Measurements from ENCODE around the gene ARL15.

ARL15 gene

GRCh38 chr5:54197018-54197417 lies 113.4 kb downstream of the ARL15 start:
- TF ChIP-seq RAD21 (IDR thresholded peaks at IDR 0.05; ENCODE audit: low read depth) (no peak), NFIC (IDR thresholded peaks at IDR 0.05) (no peak), FOXM1 (IDR thresholded peaks at IDR 0.05; ENCODE audit: borderline replicate concordance, low read depth) (no peak), TEAD4 (IDR thresholded peaks at IDR 0.05) (no peak), YY1 (IDR thresholded peaks at IDR 0.05; ENCODE audit: low read depth) (no peak), TAF1 (IDR thresholded peaks at IDR 0.05; ENCODE audit: low read depth) (no peak), ZBTB7A (IDR thresholded peaks at IDR 0.05; ENCODE audit: low read depth) (no peak), TCF12 (IDR thresholded peaks at IDR 0.05; ENCODE audit: low read depth) (no peak), REST (IDR thresholded peaks at IDR 0.05; ENCODE audit: low read depth) (no peak), USF1 (IDR thresholded peaks at IDR 0.05) (no peak), CEBPB (IDR thresholded peaks at IDR 0.05) (no peak), CREB1 (IDR thresholded peaks at IDR 0.05; ENCODE audit: low read depth) (no peak), MAX (IDR thresholded peaks at IDR 0.05) (no peak), EP300 (IDR thresholded peaks at IDR 0.05; ENCODE audit: borderline replicate concordance) (no peak), EGR1 (IDR thresholded peaks at IDR 0.05) (no peak)

- no peak for TF ChIP-seq USF1 (IDR thresholded peaks at IDR 0.05)
- TF ChIP-seq TEAD4 (IDR thresholded peaks at IDR 0.05): no peak
- TF ChIP-seq YY1 (IDR thresholded peaks at IDR 0.05; ENCODE audit: low read depth): no peak
- no peak for TF ChIP-seq TCF12 (IDR thresholded peaks at IDR 0.05; ENCODE audit: low read depth)
- TF ChIP-seq REST (IDR thresholded peaks at IDR 0.05; ENCODE audit: low read depth): no peak
- no peak for TF ChIP-seq NFIC (IDR thresholded peaks at IDR 0.05)
- TF ChIP-seq ZBTB7A (IDR thresholded peaks at IDR 0.05; ENCODE audit: low read depth): no peak
- no peak for TF ChIP-seq FOXM1 (IDR thresholded peaks at IDR 0.05; ENCODE audit: borderline replicate concordance, low read depth)
- TF ChIP-seq RAD21 (IDR thresholded peaks at IDR 0.05; ENCODE audit: low read depth): no peak
- no peak for TF ChIP-seq EGR1 (IDR thresholded peaks at IDR 0.05)
- no peak for TF ChIP-seq CREB1 (IDR thresholded peaks at IDR 0.05; ENCODE audit: low read depth)
- no peak for TF ChIP-seq TAF1 (IDR thresholded peaks at IDR 0.05; ENCODE audit: low read depth)
Observed at GRCh38 chr5:54195701-54196100, 114.7 kb downstream of the ARL15 start.

- TF ChIP-seq CEBPB (IDR thresholded peaks at IDR 0.05): no peak
- no peak for TF ChIP-seq ZBTB7A (IDR thresholded peaks at IDR 0.05; ENCODE audit: low read depth)
- no peak for TF ChIP-seq TEAD4 (IDR thresholded peaks at IDR 0.05)
- no peak for TF ChIP-seq CREB1 (IDR thresholded peaks at IDR 0.05; ENCODE audit: low read depth)
- TF ChIP-seq RAD21 (IDR thresholded peaks at IDR 0.05; ENCODE audit: low read depth): no peak
- TF ChIP-seq FOXM1 (IDR thresholded peaks at IDR 0.05; ENCODE audit: borderline replicate concordance, low read depth): no peak
- TF ChIP-seq MAX (IDR thresholded peaks at IDR 0.05): no peak
- TF ChIP-seq EGR1 (IDR thresholded peaks at IDR 0.05): no peak
- TF ChIP-seq TCF12 (IDR thresholded peaks at IDR 0.05; ENCODE audit: low read depth): no peak
- TF ChIP-seq NFIC (IDR thresholded peaks at IDR 0.05): no peak
- no peak for TF ChIP-seq TAF1 (IDR thresholded peaks at IDR 0.05; ENCODE audit: low read depth)
- no peak for TF ChIP-seq EP300 (IDR thresholded peaks at IDR 0.05; ENCODE audit: borderline replicate concordance)
- TF ChIP-seq USF1 (IDR thresholded peaks at IDR 0.05): no peak
- no peak for TF ChIP-seq REST (IDR thresholded peaks at IDR 0.05; ENCODE audit: low read depth)
- no peak for TF ChIP-seq YY1 (IDR thresholded peaks at IDR 0.05; ENCODE audit: low read depth)
Observed at GRCh38 chr5:54194318-54194717, 116.1 kb downstream of the ARL15 start.

GRCh38 chr5:54187694-54188093 lies 122.7 kb downstream of the ARL15 start:
- TF ChIP-seq MAX (IDR thresholded peaks at IDR 0.05) (no peak), YY1 (IDR thresholded peaks at IDR 0.05; ENCODE audit: low read depth) (no peak), CEBPB (IDR thresholded peaks at IDR 0.05) (no peak), ZBTB7A (IDR thresholded peaks at IDR 0.05; ENCODE audit: low read depth) (no peak), NFIC (IDR thresholded peaks at IDR 0.05) (no peak), REST (IDR thresholded peaks at IDR 0.05; ENCODE audit: low read depth) (no peak), FOXM1 (IDR thresholded peaks at IDR 0.05; ENCODE audit: borderline replicate concordance, low read depth) (no peak), TEAD4 (IDR thresholded peaks at IDR 0.05) (no peak), EGR1 (IDR thresholded peaks at IDR 0.05) (no peak), RAD21 (IDR thresholded peaks at IDR 0.05; ENCODE audit: low read depth) (no peak), TAF1 (IDR thresholded peaks at IDR 0.05; ENCODE audit: low read depth) (no peak), USF1 (IDR thresholded peaks at IDR 0.05) (no peak), CREB1 (IDR thresholded peaks at IDR 0.05; ENCODE audit: low read depth) (no peak), TCF12 (IDR thresholded peaks at IDR 0.05; ENCODE audit: low read depth) (no peak)

Measured in Ishikawa (cell line).